ENCODE data around the gene PYM1.

The PYM1 gene

GRCh38 chr12:55972911-55973598, 45.4 kb upstream of the PYM1 start:
- H3K27me3 ChIP-seq (ENCODE audit: insufficient read depth, low read length, poor library complexity, severe bottlenecking): no peaks in the 10 kb centered on the region
- peak overlapping the region; percentile 82 for H3K9ac ChIP-seq (ENCODE audit: low read depth, low read length, poor library complexity, severe bottlenecking)
- H3K9me3 ChIP-seq (ENCODE audit: insufficient read depth, low read depth, low read length): no peaks in the 10 kb centered on the region
- H3K36me3 ChIP-seq (ENCODE audit: insufficient read depth, low read length): no peaks in the 10 kb centered on the region
- no peaks in the 10 kb centered on the region for H3K9me2 ChIP-seq (replicated peaks; ENCODE audit: low read depth, low read length)
- H3K4me1 ChIP-seq (ENCODE audit: insufficient read depth, low read length, poor library complexity, severe bottlenecking): peaks cover 36% of the 10 kb centered on the region
- no peaks in the 10 kb centered on the region for H3F3A ChIP-seq (ENCODE audit: low read depth)
- TF ChIP-seq CTCF (conservative IDR thresholded peaks at IDR 0.05; ENCODE audit: low read length): no peak
- no peak for TF ChIP-seq EZH2phosphoT487 (IDR thresholded peaks at IDR 0.05; ENCODE audit: borderline replicate concordance)
- H3K4me3 ChIP-seq (ENCODE audit: low read length, poor library complexity, severe bottlenecking): peak overlapping the region; percentile 91
- peak overlapping the region; percentile 88 for H2AFZ ChIP-seq (ENCODE audit: low read length)
- peaks cover 10% of the 10 kb centered on the region for H4K20me1 ChIP-seq (ENCODE audit: insufficient read depth, low read length, poor library complexity, severe bottlenecking)
- peak overlapping the region; percentile 97 for H3K4me2 ChIP-seq (ENCODE audit: low read depth, low read length, poor library complexity, severe bottlenecking)
- peaks cover 67% of the 10 kb centered on the region for H3K79me2 ChIP-seq (ENCODE audit: insufficient read depth, low read length)

GRCh38 chr12:55972456-55972855, 44.8 kb upstream of the PYM1 start:
- no peaks in the 10 kb centered on the region for H3K27me3 ChIP-seq (ENCODE audit: insufficient read depth, low read length, poor library complexity, severe bottlenecking)
- H2AFZ ChIP-seq (ENCODE audit: low read length): no peak overlapping the region
- H3K4me1 ChIP-seq (ENCODE audit: insufficient read depth, low read length, poor library complexity, severe bottlenecking): peaks cover 37% of the 10 kb centered on the region
- H3K9me3 ChIP-seq (ENCODE audit: insufficient read depth, low read depth, low read length): no peaks in the 10 kb centered on the region
- H3K79me2 ChIP-seq (ENCODE audit: insufficient read depth, low read length): peaks cover 67% of the 10 kb centered on the region
- TF ChIP-seq EZH2phosphoT487 (IDR thresholded peaks at IDR 0.05; ENCODE audit: borderline replicate concordance): no peak
- no peak for TF ChIP-seq CTCF (conservative IDR thresholded peaks at IDR 0.05; ENCODE audit: low read length)
- H3F3A ChIP-seq (ENCODE audit: low read depth): no peaks in the 10 kb centered on the region
- peaks cover 16% of the 10 kb centered on the region for H4K20me1 ChIP-seq (ENCODE audit: insufficient read depth, low read length, poor library complexity, severe bottlenecking)
- peak overlapping the region; percentile 91 for H3K4me3 ChIP-seq (ENCODE audit: low read length, poor library complexity, severe bottlenecking)
- no peaks in the 10 kb centered on the region for H3K36me3 ChIP-seq (ENCODE audit: insufficient read depth, low read length)
- peak overlapping the region; percentile 97 for H3K4me2 ChIP-seq (ENCODE audit: low read depth, low read length, poor library complexity, severe bottlenecking)
- H3K9me2 ChIP-seq (replicated peaks; ENCODE audit: low read depth, low read length): no peaks in the 10 kb centered on the region
- H3K9ac ChIP-seq (ENCODE audit: low read depth, low read length, poor library complexity, severe bottlenecking): peak overlapping the region; percentile 82

DNA sequence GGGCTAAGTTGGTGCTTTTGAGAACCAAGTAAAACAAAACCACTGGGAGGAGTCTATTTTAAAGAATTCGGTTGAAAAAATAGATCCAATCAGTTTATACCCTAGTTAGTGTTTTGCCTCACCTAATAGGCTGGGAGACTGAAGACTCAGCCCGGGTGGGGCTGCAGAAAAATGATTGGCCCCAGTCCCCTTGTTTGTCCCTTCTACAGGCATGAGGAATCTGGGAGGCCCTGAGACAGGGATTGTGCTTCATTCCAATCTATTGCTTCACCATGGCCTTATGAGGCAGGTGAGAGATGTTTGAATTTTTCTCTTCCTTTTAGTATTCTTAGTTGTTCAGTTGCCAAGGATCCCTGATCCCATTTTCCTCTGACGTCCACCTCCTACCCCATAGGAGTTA, 44.3 kb upstream of the PYM1 start:
- H3K27me3 ChIP-seq (ENCODE audit: insufficient read depth, low read length, poor library complexity, severe bottlenecking): no peaks in the 10 kb centered on the region
- H4K20me1 ChIP-seq (ENCODE audit: insufficient read depth, low read length, poor library complexity, severe bottlenecking): peaks cover 18% of the 10 kb centered on the region
- H3K4me3 ChIP-seq (ENCODE audit: low read length, poor library complexity, severe bottlenecking): peak overlapping the region; percentile 91
- H2AFZ ChIP-seq (ENCODE audit: low read length): no peak overlapping the region
- peak overlapping the region; percentile 82 for H3K9ac ChIP-seq (ENCODE audit: low read depth, low read length, poor library complexity, severe bottlenecking)
- H3K79me2 ChIP-seq (ENCODE audit: insufficient read depth, low read length): peaks cover 67% of the 10 kb centered on the region
- H3K36me3 ChIP-seq (ENCODE audit: insufficient read depth, low read length): no peaks in the 10 kb centered on the region
- peaks cover 35% of the 10 kb centered on the region for H3K4me1 ChIP-seq (ENCODE audit: insufficient read depth, low read length, poor library complexity, severe bottlenecking)
- no peak for TF ChIP-seq EZH2phosphoT487 (IDR thresholded peaks at IDR 0.05; ENCODE audit: borderline replicate concordance)
- no peak for TF ChIP-seq CTCF (conservative IDR thresholded peaks at IDR 0.05; ENCODE audit: low read length)
- H3K4me2 ChIP-seq (ENCODE audit: low read depth, low read length, poor library complexity, severe bottlenecking): peak overlapping the region; percentile 97
- H3F3A ChIP-seq (ENCODE audit: low read depth): no peaks in the 10 kb centered on the region
- H3K9me2 ChIP-seq (replicated peaks; ENCODE audit: low read depth, low read length): no peaks in the 10 kb centered on the region
- H3K9me3 ChIP-seq (ENCODE audit: insufficient read depth, low read depth, low read length): no peaks in the 10 kb centered on the region
